ENCODE results near the gene AP3B2. TPM values are rescaled to one million over a fixed set of nuclear protein-coding genes. Genes with fewer than 3 reads are reported as not detected.

The AP3B2 gene
- total RNA-seq: 1 to 10 TPM; 5.4 to 9.3 TPM

DNA sequence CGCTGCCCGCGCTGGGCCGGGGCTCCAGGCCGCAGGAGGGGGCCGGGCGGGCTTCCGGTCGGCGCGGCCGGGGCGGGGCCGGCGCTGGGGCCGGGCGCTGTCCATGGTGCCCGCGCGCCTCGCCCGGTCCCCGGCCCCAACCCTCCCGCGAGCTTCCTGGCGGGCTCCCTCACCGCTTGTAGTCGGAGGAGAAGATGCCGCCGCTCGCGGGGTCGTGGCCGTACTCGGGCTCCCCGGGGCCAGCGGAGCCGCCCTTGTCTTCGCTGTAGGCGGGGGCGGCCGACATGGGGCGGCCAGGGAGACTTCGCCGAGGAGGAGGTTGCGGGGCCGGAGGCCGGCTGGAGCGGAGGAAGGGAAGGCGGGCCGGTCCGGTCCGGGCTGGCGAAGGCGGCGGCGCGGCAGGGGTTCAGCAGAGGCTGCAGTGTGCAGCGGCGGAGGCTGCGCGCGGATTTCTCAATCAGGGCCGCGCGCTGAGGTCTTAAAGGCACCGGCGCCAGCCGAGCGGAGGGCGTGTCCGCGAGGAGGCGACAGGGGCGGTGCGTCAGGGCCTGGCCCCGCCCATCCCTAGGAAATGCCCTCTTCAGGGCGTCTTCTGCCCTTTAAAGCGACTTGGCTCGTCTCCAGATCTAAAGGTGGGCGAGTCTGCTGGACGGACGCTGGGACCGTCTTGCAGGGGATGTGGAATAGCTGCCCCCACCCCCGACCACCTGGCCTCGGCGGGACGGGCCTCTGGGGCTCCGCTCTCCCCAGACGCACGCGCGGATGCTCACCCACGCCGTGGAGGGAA is at the start of gene AP3B2:
AP3B2 (minus strand) TSS at position 455 of the 787 bp plus-strand sequence; CDS start at position 286, 169 bp downstream.
- no peaks in the 10 kb centered on the region for H3K4me1 ChIP-seq (replicated peaks)
- intact Hi-C loops (cut with DNase I): no loop called here
- H3K4me3 ChIP-seq: peak within 1 kb of the TSS; percentile 58 to 63
- no peaks in the 10 kb centered on the region for H3K9me3 ChIP-seq
- H3K27ac ChIP-seq: peak within 1 kb of the TSS; percentile 56 to 58
- H3K36me3 ChIP-seq: no peaks in the 10 kb centered on the region
- 2% methylated on average over 65 of the region's 95 CpGs for WGBS
- no peaks in the 10 kb centered on the region for H3K27me3 ChIP-seq (replicated peaks; ENCODE audit: insufficient read depth)
- DNase-seq (ENCODE audit: low spot score): peak; percentile 65
- TF ChIP-seq, protein P1, sequence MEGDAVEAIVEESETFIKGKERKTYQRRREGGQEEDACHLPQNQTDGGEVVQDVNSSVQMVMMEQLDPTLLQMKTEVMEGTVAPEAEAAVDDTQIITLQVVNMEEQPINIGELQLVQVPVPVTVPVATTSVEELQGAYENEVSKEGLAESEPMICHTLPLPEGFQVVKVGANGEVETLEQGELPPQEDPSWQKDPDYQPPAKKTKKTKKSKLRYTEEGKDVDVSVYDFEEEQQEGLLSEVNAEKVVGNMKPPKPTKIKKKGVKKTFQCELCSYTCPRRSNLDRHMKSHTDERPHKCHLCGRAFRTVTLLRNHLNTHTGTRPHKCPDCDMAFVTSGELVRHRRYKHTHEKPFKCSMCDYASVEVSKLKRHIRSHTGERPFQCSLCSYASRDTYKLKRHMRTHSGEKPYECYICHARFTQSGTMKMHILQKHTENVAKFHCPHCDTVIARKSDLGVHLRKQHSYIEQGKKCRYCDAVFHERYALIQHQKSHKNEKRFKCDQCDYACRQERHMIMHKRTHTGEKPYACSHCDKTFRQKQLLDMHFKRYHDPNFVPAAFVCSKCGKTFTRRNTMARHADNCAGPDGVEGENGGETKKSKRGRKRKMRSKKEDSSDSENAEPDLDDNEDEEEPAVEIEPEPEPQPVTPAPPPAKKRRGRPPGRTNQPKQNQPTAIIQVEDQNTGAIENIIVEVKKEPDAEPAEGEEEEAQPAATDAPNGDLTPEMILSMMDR (IDR thresholded peaks at IDR 0.05): peak in 1 of 4 experiments; percentile 7
- peak; percentile 60 for TF ChIP-seq POLR2A (IDR thresholded peaks at IDR 0.05)
- peak; percentile 8 for TF ChIP-seq POLR2AphosphoS5 (IDR thresholded peaks at IDR 0.05)

GRCh38 chr15:82751308-82751707 is 41.6 kb upstream of the AP3B2 start:
- H3K36me3 ChIP-seq: no peaks in the 10 kb centered on the region
- TF ChIP-seq, protein P1 (IDR thresholded peaks at IDR 0.05): no peak
- TF ChIP-seq POLR2A (IDR thresholded peaks at IDR 0.05) (no peak), POLR2AphosphoS5 (IDR thresholded peaks at IDR 0.05) (no peak)
- WGBS: 32% methylated on average over 4 of the region's 4 CpGs
- no peak overlapping the region for H3K27ac ChIP-seq
- DNase-seq (ENCODE audit: low spot score): no peak
- intact Hi-C loops (cut with DNase I): loop anchor here (5.0 kb wide), 1 partner anchor 61 kb away; no protein-coding TSS in a partner anchor
- peaks cover 6% of the 10 kb centered on the region for H3K4me1 ChIP-seq (replicated peaks)
- no peaks in the 10 kb centered on the region for H3K9me3 ChIP-seq
- H3K27me3 ChIP-seq (replicated peaks; ENCODE audit: insufficient read depth): no peaks in the 10 kb centered on the region
- peak overlapping the region; percentile 56 to 83 for H3K4me3 ChIP-seq

GRCh38 chr15:82750831-82751180 is 41.1 kb upstream of the AP3B2 start:
- DNase-seq (ENCODE audit: low spot score): no peak
- peak overlapping the region; percentile 90 to 92 for H3K27ac ChIP-seq
- TF ChIP-seq, protein P1 (IDR thresholded peaks at IDR 0.05): no peak
- no peak for TF ChIP-seq POLR2A (IDR thresholded peaks at IDR 0.05)
- no peak for TF ChIP-seq POLR2AphosphoS5 (IDR thresholded peaks at IDR 0.05)
- H3K27me3 ChIP-seq (replicated peaks; ENCODE audit: insufficient read depth): no peaks in the 10 kb centered on the region
- intact Hi-C loops (cut with DNase I): loop anchor here (5.0 kb wide), 1 partner anchor 61 kb away; no protein-coding TSS in a partner anchor
- H3K4me1 ChIP-seq (replicated peaks): peaks cover 6% of the 10 kb centered on the region
- peak overlapping the region; percentile 56 to 83 for H3K4me3 ChIP-seq
- H3K36me3 ChIP-seq: no peaks in the 10 kb centered on the region
- under 1% methylated on average over 8 of the region's 8 CpGs for whole genome bisulfite sequencing
- H3K9me3 ChIP-seq: no peaks in the 10 kb centered on the region

GRCh38 chr15:82749951-82750830 is 40.5 kb upstream of the AP3B2 start:
- Histone ChIP-seq H3K4me3 (peak overlapping the region; percentile 56 to 83), H3K9me3 (no peaks in the 10 kb centered on the region), H3K27ac (peak overlapping the region; percentile 90 to 92), H3K36me3 (no peaks in the 10 kb centered on the region), H3K4me1 (replicated peaks) (peaks cover 6% of the 10 kb centered on the region), H3K27me3 (replicated peaks; ENCODE audit: insufficient read depth) (no peaks in the 10 kb centered on the region)
- WGBS: under 1% methylated on average over 47 of the region's 47 CpGs
- TF ChIP-seq POLR2A (IDR thresholded peaks at IDR 0.05) (peak; percentile 88), POLR2AphosphoS5 (IDR thresholded peaks at IDR 0.05) (peak; percentile 100)
- TF ChIP-seq, protein P1 (IDR thresholded peaks at IDR 0.05): peak in 1 of 4 experiments; percentile 19
- DNase-seq (ENCODE audit: low spot score): peak; percentile 93
- intact Hi-C loops (cut with DNase I): loop anchor here (5.0 kb wide), 1 partner anchor 62 kb away; no protein-coding TSS in a partner anchor
